ENCODE results near the gene PNMA6F. TPM values are rescaled to one million over a fixed set of nuclear protein-coding genes. Genes with fewer than 3 reads are reported as not detected.
A peak's percentile ranks its signal among the peaks of the same experiment; 100 is the strongest.

The PNMA6F gene
- total RNA-seq, 3 donors from 2014 or later: not detected

DNA sequence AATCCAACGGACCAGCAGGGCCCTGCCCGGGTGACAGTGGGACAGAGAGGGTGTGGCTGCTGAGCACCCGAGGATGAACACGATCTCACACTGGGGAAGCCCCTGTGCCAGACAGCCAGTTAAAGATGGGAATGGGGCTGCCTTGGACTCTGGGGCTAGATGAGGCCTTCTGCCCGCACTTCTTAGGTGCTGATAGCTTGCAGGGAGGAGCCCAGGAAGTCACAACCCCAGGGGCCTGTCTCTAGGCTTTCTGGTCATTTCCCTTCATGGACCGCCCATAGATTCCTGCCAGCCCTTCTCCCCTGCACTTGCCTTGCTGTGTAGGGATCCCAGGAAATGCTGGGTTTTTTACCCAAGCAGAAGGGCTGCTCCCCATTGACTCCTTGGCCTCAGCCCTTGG lies 18.5 kb upstream of the PNMA6F start:
- DNase-seq: no peak
- intact Hi-C loops (cut with DNase I, micrococcal nuclease): no loop called here

DNA sequence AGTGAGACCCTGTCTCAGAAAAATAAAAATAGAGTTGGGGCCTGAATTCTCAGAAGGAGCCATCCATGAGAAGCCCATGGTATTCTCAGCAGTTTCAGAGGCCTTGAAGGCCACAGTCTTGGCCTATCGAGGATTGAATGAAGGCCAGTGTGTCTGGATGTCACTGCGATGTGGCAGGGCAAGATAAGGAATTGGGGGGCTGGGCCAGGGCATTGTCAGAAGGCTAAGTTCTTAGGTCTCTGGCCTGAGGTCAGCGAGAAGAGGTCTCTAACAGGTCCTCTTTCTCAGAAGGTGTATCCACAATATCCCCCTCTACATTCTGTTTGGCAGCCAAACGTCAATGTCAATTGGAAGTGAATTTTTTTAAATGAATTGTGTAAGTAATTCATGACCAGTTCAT lies 18.1 kb upstream of the PNMA6F start:
- DNase-seq: no peak
- Histone ChIP-seq H3K36me3 (ENCODE audit: low read depth) (no peaks in the 10 kb centered on the region), H3K4me3 (no peak overlapping the region), H3K9me3 (no peaks in the 10 kb centered on the region), H3K4me1 (ENCODE audit: low read depth) (no peaks in the 10 kb centered on the region)
- intact Hi-C loops (cut with DNase I, micrococcal nuclease): no loop called here
- TF ChIP-seq, protein P1, sequence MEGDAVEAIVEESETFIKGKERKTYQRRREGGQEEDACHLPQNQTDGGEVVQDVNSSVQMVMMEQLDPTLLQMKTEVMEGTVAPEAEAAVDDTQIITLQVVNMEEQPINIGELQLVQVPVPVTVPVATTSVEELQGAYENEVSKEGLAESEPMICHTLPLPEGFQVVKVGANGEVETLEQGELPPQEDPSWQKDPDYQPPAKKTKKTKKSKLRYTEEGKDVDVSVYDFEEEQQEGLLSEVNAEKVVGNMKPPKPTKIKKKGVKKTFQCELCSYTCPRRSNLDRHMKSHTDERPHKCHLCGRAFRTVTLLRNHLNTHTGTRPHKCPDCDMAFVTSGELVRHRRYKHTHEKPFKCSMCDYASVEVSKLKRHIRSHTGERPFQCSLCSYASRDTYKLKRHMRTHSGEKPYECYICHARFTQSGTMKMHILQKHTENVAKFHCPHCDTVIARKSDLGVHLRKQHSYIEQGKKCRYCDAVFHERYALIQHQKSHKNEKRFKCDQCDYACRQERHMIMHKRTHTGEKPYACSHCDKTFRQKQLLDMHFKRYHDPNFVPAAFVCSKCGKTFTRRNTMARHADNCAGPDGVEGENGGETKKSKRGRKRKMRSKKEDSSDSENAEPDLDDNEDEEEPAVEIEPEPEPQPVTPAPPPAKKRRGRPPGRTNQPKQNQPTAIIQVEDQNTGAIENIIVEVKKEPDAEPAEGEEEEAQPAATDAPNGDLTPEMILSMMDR (IDR thresholded peaks at IDR 0.05): no peak
- ATAC-seq: no peak

More for the DNA sequence above, 18.5 kb upstream of the PNMA6F start:
- no peaks in the 10 kb centered on the region for H3K36me3 ChIP-seq (ENCODE audit: low read depth)
- no peak overlapping the region for H3K4me3 ChIP-seq
- ATAC-seq: no peak
- H3K9me3 ChIP-seq: no peaks in the 10 kb centered on the region
- TF ChIP-seq, protein P1 (IDR thresholded peaks at IDR 0.05): no peak
- no peaks in the 10 kb centered on the region for H3K4me1 ChIP-seq (ENCODE audit: low read depth)

DNA sequence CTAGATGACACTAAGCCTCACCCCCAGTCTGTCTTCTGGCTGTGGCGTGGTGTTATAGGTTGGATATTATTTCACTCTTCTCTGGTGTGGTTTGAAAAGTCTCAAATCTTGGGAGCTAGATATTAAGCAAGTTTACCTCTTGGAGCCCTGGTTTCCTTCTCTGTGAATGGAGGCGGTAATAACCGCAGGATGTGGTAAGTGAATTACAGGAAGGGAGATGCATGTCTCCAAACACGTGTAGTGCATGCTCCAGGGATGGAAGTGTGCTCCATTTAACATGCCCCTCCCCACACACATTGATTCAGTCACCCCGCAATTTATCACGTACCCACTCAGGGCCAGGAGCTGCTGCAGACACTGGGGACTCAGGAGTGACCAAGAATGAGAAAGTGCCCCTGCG lies 17.3 kb upstream of the PNMA6F start:
- Histone ChIP-seq H3K4me1 (ENCODE audit: low read depth) (no peaks in the 10 kb centered on the region), H3K36me3 (ENCODE audit: low read depth) (no peaks in the 10 kb centered on the region), H3K4me3 (no peak overlapping the region), H3K9me3 (no peaks in the 10 kb centered on the region)
- TF ChIP-seq, protein P1 (IDR thresholded peaks at IDR 0.05): no peak
- no peak for ATAC-seq
- intact Hi-C loops (cut with DNase I, micrococcal nuclease): no loop called here
- no peak for DNase-seq

DNA sequence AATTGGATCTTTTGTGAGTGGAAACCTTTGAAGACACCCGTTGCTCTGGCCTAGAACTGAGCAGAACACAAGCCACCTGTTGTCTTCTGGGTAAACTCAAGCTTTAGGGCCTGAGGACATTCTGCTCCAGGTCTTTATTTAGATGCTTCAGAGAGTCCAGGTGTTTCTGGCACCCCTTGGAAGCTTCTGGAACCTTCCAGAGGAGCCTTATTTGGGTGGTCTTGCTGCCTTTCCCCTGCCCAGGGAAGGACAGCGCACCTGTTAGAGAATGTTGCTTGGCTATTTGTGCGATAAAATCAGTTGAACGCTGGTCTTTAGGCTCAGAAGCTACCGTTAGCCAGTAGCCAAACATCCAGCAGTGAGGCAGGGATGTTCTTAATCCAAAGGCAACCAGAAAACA lies 15.4 kb upstream of the PNMA6F start:
- DNase-seq: no peak
- intact Hi-C loops (cut with DNase I, micrococcal nuclease): no loop called here
- H3K36me3 ChIP-seq (ENCODE audit: low read depth): no peaks in the 10 kb centered on the region
- TF ChIP-seq, protein P1 (IDR thresholded peaks at IDR 0.05): no peak
- no peaks in the 10 kb centered on the region for H3K9me3 ChIP-seq
- ATAC-seq: no peak
- no peaks in the 10 kb centered on the region for H3K4me1 ChIP-seq (ENCODE audit: low read depth)
- no peak overlapping the region for H3K4me3 ChIP-seq

DNA sequence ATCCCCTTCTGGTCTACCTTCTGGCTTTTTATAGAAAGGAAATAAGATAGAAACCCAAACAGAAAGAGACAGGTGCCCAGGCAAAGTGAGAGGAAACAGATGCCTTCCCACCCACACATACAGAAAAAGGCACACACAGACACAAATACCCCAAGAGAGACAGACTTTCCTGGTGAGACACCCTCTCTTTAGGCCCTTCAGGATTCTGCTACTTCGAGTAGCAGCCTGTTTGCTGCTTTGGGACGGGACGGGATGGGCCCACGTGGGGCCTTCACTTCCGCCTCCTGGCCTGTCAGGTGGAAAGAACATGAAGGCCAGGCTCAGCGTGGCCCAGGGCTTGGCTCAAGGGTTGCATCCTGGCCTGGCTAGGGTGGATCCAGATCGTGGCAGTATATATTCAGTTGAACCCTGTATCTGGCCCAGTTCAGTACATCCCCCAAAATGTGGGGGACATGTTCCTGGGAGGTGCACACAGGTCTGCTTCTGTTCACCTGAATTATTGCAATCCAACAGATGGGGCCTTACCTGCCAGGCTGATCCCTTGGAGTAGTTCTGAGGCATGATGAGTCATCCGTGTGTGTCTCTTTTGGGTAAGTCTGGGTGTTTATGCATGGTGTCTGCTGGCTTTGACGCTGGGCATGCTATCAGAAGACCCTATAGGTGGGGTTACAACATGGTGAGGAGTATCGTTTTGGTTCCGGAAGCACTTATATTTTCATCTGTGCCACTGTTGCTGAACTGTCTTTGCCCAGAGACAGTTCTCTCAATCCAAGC lies 14.7 kb upstream of the PNMA6F start:
- ATAC-seq (no peak), DNase-seq (peak in 1 of 3 donors; percentile 29)
- Histone ChIP-seq H3K9me3 (no peaks in the 10 kb centered on the region), H3K4me1 (ENCODE audit: low read depth) (no peaks in the 10 kb centered on the region), H3K4me3 (no peak overlapping the region), H3K36me3 (ENCODE audit: low read depth) (no peaks in the 10 kb centered on the region)
- intact Hi-C loops (cut with DNase I, micrococcal nuclease): no loop called here
- TF ChIP-seq, protein P1 (IDR thresholded peaks at IDR 0.05): no peak

Measured in mucosa of descending colon (tissue), 3 donors.